Left hindlimb (tissue), 1 donor: ENCODE data around the gene KRT32.

ENCODE experiments used
- DNase-seq: peaks from one replicate; pipeline ENCODE4 v3.0.0-alpha.2; 2018

The KRT32 gene

DNA sequence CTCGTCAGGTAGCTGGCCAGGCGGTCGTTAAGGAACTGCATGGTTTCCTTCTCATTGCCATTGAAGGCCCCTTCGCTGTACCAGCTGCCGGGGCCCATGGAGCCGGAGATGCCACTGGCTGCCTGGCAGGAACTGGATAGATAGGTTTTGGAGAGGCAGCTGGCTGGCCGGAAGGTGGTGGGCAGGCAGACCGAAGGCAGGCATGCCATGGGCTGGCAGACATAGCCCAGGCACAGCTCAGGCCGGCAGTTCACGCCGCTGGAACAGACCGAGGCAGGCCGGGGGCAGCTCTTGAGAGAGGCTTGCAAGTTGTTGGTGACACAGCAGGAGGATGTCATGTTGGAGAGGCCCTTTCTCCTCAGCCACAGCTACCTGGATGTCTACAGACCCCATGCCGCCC lies at the start of gene KRT32:
TSS of gene KRT32 (minus strand) at position 399 of the 400 bp plus-strand sequence. CDS start at position 338, 61 bp downstream.
- no peak for DNase-seq

DNA sequence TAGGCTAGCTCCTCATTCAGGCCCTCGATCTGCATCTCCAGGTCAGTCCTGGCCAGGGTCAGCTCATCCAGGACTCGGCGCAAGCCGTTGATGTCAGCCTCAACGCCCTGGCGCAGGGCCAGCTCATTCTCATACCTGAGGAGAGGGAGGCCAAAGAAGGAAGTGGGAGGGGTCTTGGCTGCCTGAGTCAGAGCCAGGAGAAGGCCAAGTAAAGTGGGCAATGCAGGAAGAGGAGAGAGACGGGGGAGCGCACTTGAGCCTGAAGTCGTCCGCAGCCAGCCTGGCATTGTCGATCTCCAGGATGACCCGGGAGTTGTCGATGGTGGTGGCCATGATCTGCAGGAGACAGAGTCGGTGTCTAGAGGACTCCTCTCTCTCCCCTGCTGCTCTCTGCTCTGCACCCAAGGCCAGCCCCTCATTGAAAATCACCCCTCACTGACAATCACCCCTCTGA lies 49.7 kb upstream of the KRT32 start:
- no peak for DNase-seq

DNA sequence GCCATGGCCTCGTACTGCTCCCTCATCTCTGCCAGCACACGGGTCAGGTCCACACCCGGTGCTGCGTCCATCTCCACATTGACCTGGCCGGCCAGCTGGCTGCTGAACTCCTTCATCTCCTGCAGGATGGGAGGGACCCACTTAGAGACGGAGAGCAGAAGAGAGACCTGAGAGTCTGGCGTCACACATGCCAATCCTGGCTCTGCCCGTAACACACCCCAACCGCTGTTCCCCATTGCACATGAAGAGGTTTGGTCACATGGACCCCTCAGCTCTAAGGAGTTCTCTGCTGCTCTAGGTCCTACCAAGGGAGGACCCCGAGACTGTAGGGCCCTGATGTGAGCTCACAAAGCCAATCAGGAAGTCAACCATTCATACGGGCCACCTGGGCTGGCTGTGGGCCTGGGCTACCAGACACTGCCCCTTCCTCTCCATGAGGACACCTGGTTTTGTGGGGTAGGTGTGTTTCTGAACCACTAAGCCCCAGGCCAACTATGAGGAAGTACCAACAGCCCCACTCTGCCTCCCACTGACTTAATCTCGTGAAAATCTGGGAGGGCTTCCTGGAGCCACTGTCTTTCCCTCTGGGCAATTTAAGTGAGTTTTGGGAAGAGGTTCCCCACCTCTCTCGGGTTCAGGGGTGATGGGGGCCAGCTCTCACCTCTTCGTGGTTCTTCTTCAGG lies 49.1 kb upstream of the KRT32 start:
- DNase-seq = no peak

DNA sequence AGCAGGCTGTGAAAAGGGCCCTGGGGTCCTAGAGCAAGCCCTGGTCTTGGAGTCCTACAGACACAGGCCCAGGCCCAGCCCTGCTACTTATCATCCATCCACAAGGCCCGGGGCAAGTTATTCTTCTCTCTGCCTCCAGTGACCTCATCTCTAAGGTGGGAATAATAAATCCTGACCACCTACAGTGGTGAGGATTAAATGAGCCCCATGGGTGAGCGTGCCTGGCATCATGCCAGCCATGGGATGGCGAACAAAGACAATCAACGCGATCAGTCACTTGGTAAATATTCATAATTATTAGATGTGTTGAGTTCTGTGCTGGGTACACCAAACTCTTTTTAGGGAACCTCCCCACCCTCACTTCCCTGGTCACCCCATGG lies 46.0 kb upstream of the KRT32 start:
- no peak for DNase-seq

DNA sequence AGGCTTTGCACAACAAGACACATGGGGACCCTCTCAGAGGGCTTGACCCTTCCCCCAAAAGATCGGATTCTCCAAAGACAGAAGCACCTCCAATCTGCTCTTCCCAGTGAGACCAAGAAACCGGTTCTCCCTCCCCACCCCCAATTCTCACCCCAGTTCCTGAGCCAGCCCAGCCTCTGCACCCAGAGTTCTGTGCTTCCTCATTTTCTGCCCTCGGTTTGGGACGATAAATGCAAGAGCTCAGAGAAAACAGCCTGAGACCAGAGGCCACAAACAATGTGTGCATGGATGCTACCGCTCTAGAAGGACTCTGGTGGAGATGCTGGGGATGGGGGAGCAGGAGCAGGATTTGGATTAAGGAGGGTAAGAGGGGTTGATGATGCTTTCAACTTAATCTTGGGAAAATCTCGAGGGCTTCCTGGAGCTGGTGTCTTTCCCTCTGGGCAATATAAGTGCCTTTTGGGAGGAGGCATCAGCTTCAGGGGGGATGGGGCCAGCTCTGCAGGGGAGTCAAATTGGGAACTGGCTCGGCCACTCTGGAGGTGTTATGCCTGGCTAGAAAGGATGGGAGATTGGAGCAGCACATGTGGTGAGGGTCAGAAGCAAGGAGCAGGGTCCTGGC lies 45.5 kb upstream of the KRT32 start:
- no peak for DNase-seq

DNA sequence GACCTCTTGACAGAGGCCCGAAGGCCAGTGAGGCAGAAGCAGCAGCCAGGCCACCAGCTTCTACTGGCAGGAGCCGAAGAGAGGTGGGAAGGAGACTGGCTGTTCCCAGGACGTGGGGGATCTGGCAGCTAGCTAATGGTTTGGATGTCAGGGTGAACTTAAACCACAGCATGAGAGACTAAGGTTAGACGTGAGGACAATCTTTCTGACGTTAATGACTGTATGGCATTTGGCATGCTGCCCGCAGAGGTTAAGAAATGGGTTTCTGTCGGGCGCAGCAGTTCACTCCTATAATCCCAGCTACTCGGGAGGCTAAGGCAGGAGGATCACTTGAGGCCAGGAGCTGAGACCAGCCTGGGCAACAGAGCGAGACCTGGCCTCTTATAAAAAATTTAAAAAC lies 44.5 kb upstream of the KRT32 start:
- DNase-seq = no peak

DNA sequence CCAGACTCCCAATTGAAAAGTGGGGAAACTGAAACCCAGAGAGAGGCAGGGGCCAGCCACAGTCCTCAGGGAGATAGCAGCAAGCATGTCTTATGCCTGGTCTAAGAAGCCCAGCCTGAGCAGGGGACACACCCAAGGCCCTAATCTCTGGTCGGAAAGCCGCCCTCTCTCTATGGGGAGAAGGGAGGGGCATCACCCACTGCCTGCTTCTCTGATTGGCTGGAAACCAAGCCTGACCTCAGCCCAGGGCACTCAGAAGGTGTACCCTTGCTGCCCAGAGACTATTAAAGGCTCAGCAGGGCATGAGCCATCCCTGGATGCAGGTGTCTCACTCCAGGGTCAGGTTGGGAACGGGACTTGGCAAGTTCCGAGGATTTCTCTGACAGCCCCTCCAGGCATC lies 43.9 kb upstream of the KRT32 start:
- no peak for DNase-seq

DNA sequence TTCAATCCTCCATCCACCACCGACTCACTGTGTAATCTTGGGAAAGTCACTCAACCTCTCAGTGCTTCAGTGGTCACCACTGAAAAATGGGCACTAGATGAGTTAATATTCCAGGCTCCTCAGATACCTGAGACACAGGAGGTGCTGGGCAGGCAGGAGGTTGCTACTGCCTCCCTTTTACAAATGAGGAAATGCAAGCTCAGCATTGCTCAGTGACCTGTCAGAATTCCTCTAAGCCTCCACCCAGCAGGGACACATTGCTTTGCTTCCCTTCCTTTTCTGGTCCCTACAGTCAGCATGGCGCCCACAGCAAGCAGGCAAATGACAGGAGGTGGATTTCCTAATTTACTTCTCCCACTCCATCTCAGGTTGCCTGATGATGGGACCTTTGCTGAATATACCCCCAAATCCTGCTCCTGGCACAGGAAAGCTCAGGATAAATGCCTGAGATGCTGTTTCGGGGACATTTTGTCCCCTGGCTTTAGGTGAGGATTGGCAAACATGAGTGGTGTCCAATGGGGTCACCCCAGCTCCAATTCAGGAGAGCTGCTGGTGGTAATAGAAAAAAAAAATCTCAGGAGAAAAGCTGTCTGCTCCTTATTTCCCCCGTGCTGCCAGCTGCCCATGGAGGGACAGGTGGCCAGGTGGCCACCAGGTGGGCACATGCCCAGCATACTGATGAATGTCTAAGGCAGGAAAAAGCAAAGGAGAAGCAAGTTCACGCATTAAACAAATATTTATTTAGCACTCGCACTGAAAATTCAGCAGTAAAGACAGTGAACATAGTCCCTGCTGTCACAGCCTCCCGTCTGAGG lies 43.3 kb upstream of the KRT32 start:
- no peak for DNase-seq

DNA sequence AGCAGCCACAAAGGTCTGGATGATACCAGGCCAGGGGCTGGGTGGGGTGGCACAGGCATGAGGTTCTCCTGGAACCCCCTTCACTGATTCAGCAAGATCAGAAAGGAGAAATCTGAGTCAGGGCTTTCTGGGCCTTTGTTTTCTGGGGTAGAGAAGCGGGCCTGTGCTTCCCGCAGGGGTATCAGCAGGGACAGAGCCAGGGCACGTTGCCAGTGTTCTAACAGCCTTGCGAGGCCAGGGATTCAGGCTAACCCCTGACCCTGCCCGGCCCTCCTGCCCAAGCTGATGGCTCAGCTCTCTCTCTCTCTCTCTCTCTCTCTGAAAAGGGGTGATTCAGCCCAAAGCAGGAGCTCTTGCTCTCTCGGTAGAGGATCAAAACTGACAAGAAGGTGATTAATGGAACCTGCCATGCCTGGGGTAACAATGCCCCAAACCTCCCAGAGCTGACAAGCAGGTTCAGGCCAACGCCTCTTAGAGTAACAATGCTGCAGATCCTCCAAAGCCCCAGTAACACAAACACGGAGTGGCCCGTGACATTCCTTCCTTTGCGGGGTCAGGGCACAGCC lies 40.2 kb upstream of the KRT32 start:
- no peak for DNase-seq

DNA sequence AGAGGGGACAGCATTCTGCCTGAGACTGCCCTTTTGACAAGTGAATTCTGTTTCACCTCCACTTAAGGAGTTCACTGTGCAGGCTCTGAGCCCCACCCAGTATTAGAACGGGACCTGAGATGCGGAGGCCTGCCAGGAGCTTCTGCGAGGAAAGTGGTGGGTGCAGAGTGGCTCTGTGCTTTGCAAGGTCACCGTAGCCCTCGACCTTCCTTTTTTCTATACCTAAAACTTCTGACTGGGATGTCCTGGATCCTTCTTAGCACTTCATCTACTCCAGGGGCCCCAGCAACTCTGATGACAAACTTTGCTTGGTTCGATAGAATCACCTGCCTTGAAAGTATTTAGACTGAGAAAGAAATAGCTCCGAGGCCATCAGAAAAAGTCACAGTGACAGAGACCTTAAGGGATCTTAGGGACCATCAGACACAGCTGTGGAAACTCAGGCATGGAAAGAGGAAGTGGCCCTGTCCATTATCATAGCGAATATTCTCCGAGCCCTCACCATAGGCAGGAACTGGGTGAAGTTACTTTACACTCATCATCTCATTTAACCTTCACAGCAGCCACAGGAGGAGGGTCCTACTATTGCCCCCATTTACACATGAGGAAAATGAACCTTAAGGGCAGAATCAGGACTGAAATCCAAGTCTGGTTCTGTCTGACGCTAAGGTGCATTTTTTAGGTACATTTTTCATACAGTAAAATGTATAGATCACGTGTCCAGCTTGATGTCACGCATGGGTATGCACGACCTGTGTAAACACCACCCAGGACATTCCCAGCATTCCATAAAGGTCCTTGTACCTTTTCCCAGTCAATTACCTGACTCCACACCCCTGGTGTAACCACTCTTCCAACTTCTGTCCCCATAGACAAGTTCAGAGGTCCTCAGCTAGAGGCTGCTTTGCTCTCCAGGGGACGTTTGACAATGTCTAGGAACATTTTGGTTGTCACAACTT lies 38.9 kb upstream of the KRT32 start:
- DNase-seq = no peak

DNA sequence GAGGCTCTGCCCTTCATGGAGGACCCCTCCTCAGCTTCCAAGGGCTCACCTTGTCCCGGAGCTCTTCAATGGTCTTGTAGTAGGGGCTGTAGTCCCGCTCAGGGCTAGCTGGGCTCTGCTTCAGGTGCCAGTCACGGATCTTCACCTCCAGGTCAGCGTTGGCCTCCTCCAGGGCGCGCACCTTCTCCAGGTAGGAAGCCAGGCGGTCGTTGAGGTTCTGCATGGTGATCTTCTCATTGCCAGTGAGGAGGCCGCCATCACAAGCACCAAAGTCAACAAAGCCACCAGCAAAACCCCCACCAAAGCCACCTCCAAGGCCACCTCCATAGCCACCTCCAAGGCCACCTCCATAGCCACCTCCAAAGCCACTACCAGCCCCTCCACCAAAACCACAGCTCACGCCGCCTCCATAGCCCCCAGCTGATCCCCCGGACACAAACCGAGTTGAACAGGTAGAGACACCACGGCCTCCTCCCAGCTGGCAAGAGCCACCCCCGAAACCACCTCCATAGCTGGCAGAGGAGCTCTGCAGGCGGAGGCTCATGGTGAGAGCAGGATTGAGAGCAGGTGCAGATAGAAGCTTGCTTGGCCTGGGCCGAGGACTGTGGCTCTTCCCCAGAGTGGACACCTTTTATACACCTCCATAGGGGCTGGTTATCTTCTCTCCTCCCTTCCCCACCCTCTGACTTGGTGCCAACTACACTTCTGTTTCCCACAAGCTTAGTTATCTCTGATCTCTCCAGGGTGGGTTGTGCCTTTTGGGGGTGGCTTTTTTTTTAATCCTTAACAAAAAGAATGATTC lies 38.0 kb upstream of the KRT32 start, which contains the start of gene KRT13:
TSS of gene KRT13 (minus strand) at position 606 of the 802 bp plus-strand sequence. CDS start at position 544, 62 bp downstream.
- DNase-seq = no peak

DNA sequence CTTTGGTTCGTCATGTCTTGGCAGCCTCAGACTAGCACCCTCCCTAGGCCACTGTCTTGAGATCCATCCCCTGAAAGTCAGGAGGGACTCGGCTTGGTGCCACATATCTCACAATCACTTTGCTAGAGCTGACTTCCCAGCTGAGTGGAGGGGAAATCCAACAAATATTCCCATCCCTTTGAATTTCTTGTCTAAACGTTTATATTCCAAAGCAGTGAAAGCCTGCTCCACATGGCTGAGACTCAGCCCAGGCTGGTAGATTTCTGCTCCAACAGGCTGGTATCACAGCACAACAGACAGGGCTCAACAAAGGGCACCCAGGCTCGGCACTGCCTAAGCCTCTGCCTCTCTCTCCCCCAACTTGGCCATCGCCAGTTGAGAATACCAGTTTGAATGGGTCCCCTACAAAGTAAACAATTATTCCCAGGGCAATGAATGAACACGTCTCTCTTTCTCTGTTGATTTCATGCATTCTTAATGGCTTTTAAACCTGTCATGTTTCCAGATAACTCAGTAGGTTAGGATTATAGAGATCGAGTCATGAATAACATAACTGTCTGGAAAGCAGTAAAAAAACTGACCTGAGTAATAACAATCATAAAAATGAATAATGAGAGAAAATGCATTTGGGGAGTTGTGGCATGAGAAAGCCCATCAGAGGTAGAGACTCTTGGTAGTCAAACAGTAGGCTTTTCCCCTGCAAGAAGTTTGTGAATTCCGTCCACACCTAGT lies 37.2 kb upstream of the KRT32 start:
- DNase-seq = no peak

DNA sequence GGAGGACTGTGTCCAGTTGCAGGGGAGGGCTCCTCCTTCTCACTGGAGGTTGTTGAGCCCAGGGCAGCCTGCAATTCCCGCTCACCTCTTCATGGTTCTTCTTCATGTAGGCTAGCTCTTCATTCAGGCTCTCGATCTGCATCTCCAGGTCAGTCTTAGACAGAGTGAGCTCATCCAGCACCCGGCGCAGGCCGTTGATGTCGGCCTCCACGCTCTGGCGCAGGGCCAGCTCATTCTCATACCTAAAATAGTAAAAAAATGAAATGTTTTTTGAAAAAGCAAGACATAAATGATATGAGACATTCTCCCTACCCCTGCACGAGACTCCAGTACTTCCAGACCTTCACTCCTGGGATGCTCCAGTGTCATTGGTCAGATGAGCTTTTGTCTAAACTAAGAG lies 36.0 kb upstream of the KRT32 start:
- no peak for DNase-seq

DNA sequence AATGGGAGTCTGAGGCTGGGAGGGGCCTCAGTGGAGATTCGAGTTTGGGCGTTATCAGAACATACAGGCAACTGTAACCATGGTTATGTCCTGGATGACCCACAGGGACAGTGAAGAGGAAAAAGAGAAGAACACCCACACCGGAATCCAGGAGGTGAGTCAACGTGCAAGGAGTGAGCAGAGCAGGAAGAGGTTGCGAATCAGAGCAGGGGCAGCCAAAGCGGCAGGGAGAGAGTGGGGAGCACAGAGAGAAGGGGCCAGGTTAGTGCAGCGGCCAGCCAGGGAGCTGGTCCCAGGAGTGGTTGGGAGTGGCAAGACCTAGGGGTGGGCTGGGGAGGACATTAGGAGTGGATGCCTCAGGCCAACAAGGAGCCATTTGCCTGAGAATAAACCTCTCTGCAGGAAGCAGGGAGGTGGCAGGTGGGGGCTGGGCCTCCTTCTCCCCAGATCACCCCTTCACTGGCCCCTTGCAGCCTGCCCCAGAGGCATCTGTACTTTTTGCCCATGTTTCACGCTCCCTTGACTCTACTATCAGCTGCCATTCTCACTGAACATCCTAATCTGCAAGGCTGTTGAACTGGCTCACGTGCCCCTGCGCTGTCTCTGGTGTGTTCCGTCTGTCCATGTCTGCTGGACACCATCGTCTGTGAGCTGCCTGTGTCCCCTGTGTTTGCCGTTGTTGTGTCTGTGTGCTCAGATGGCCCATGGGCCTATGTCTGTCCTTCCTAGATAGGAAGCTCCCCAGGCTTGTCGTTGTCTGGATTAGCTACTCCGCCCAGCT lies 33.1 kb upstream of the KRT32 start:
- DNase-seq = no peak

DNA sequence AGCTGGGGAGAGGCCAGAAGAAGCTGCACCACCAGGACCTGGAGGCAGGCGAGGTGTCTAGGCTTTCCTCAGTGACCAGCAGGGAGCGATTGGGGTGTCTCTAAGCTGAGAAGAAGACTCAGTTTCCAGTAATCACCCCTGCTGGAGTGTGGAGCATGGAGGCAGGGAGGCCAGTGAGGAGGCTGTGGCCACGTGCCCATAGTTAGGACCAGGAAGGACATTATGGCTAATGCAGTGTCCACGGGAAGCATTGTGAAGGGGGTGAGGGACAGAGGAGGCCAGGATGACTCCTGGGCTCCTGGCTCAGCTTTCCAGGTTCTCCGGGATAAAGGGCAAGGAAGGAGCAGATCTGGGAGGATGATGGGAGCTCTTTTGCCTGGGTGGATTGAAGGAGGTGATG lies 32.5 kb upstream of the KRT32 start:
- no peak for DNase-seq

DNA sequence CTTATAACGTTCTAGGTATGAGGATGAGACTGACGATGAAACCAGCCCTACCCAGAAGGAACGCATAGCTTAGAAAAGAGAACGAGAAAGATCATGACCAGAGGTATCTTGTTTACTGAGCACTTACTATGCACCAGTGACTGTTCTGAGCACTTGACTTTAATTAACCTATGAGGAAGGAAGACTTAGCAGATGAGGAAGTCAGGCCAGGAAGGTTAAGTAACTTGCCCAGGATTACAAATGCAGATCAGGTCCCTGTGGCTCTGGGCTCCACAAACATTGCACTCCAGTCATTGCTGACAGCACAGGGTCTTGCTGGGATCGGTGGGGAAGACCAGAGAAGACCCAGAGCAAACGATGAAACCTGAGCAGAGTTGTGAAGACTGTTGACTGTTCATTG lies 31.1 kb upstream of the KRT32 start:
- no peak for DNase-seq

DNA sequence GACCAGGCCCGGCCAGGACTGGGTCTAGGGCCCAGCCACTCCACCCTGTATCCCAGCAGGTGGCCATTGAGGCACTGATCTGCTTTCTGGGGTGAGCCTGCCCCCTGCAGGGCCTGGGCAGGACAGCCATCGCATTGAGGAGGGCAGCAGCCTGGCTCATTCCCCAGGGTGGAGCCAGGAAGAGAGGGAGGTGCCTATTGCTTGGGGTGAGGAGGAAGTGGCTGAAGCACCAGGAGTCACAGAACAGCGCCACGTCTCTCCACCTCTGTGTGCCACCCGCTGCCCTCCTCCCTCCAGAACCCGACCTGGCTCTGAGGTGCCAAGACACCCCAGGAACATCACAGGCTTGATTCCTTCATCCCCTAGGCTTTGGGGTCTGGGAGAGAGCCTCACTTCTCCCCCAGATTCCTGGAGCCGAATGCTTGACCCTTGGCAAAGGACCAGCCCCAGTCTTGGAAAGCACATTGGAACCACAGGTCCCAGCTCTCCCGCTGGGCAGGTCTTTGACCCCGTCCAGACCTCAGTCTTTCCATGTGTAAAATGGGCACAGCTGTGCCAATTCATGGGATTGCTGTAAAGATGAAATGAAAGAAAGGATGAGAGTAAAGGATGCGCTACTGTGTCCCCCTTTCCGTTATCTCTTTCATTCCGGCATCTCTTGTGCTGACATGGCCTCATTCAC lies 29.8 kb upstream of the KRT32 start:
- DNase-seq = no peak

DNA sequence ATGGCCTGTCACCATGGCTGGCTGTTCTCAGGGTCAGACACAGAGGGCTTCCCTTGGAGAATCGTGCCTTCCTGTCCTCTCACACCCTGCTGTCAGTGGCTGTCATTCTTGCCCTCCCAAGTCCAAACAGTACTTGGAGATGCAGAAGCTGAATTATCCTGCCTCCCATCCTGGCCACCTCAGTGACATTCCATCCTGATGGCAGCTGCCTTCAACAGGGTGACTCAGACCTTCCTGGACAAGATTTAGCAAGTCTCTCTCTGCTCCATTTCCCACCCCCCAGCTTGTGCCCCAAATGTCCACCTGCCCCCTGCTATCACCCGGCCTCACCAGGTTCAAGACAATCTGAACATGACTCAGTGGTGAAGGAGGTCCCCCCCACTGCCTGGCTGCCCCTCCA lies 27.3 kb upstream of the KRT32 start:
- no peak for DNase-seq

DNA sequence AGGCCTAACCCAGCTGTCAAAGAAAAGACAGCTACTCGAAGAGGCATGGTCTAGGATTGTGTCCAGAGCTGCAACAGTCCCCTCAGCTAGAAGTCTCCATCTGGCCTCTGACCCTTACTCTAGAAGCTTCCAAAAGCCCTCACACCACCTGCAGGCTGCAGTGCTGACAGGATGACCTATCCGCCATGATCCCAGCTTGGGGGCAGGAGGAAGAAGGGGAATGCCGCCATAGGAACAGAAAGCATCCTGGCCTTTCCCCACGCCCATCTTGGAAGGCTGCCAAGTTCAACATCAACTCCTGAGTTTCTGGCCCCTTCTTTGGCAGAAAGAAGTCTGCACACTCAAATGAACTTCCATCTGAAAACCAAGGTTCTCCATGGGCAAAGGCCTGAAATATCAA lies 25.6 kb upstream of the KRT32 start:
- DNase-seq = peak; percentile 47
